ENCODE results near the gene BLOC1S1.

Gene BLOC1S1

GRCh38 chr12:55718624-55719275 is 2.9 kb downstream of the BLOC1S1 start:
- TF ChIP-seq, protein P1, sequence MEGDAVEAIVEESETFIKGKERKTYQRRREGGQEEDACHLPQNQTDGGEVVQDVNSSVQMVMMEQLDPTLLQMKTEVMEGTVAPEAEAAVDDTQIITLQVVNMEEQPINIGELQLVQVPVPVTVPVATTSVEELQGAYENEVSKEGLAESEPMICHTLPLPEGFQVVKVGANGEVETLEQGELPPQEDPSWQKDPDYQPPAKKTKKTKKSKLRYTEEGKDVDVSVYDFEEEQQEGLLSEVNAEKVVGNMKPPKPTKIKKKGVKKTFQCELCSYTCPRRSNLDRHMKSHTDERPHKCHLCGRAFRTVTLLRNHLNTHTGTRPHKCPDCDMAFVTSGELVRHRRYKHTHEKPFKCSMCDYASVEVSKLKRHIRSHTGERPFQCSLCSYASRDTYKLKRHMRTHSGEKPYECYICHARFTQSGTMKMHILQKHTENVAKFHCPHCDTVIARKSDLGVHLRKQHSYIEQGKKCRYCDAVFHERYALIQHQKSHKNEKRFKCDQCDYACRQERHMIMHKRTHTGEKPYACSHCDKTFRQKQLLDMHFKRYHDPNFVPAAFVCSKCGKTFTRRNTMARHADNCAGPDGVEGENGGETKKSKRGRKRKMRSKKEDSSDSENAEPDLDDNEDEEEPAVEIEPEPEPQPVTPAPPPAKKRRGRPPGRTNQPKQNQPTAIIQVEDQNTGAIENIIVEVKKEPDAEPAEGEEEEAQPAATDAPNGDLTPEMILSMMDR (IDR thresholded peaks at IDR 0.05; ENCODE audit: low read depth, low read length, missing control alignments), result no peak
- H3K4me3 ChIP-seq (ENCODE audit: low read depth, low read length), result no peak overlapping the region
- DNase-seq (ENCODE audit: low read depth), result no peak

- H3K4me3 ChIP-seq (ENCODE audit: low read depth, low read length), result no peak overlapping the region
- TF ChIP-seq, protein P1 (IDR thresholded peaks at IDR 0.05; ENCODE audit: low read depth, low read length, missing control alignments), result no peak
- DNase-seq (ENCODE audit: low read depth), result no peak
These were observed 3.5 kb downstream of the BLOC1S1 start for GRCh38 chr12:55719371-55719770.

GRCh38 chr12:55720071-55720564 is 4.3 kb downstream of the BLOC1S1 start, which contains the start of gene RDH5:
RDH5 (plus strand) TSS chr12:55720393; CDS start chr12:55721185, 792 bp downstream.
- no peak for DNase-seq (ENCODE audit: low read depth)
- TF ChIP-seq, protein P1 (IDR thresholded peaks at IDR 0.05; ENCODE audit: low read depth, low read length, missing control alignments), result no peak
- no peak within 1 kb of the TSS for H3K4me3 ChIP-seq (ENCODE audit: low read depth, low read length)

DNA sequence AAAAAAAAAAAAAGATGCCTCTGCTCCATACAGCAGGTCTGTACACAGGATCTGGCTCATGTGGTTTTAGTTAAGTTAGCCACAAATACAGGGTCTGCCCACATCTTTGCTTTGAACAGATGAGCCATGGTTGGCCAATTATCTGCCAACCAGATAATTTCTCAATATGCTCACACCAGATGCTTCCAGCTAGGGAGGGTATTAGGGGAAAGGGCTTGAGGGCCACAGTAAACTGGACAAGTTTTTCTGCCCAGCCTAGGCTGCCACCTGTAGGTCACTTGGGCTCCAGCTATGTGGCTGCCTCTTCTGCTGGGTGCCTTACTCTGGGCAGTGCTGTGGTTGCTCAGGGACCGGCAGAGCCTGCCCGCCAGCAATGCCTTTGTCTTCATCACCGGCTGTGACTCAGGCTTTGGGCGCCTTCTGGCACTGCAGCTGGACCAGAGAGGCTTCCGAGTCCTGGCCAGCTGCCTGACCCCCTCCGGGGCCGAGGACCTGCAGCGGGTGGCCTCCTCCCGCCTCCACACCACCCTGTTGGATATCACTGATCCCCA is 5.1 kb downstream of the BLOC1S1 start:
- H3K4me3 ChIP-seq (ENCODE audit: low read depth, low read length), result no peak overlapping the region
- DNase-seq (ENCODE audit: low read depth), result no peak
- TF ChIP-seq, protein P1 (IDR thresholded peaks at IDR 0.05; ENCODE audit: low read depth, low read length, missing control alignments), result peak; percentile 48

GRCh38 chr12:55721601-55722213 is 5.9 kb downstream of the BLOC1S1 start:
- no peak for DNase-seq (ENCODE audit: low read depth)
- H3K4me3 ChIP-seq (ENCODE audit: low read depth, low read length), result no peak overlapping the region
- TF ChIP-seq, protein P1 (IDR thresholded peaks at IDR 0.05; ENCODE audit: low read depth, low read length, missing control alignments), result no peak

DNA sequence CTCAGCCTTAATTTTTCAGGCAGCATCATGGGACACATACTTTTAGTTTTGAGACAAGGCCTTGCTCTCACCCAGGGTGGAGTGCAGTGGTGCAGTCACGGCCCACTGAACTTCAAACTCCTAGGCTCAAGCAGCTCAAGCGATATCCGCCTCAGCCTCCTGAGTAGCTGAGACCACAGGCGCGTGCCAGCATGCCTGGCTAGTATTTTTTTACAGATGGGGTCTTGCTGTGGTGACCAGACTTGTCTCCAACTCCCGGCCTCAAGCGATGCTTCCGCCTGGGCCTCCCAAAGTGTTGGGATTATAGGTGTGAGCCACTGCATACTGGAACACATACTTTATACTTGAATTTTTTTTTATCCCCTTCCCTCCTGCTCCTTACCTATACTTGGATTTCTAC is 7.1 kb downstream of the BLOC1S1 start:
- TF ChIP-seq, protein P1 (IDR thresholded peaks at IDR 0.05; ENCODE audit: low read depth, low read length, missing control alignments), result no peak
- no peak overlapping the region for H3K4me3 ChIP-seq (ENCODE audit: low read depth, low read length)
- no peak for DNase-seq (ENCODE audit: low read depth)

Data from GM12864 (cell line).